NCI-H2227 (cell line): ENCODE measurements around the gene MOV10.
"Not testable (repeated sequence)": the region's sequence is repeated elsewhere in the genome, so short reads cannot be mapped to it uniquely, and the experiment has no call there.

Experiments used
- DNase-seq: peaks from one replicate; lab custom pipeline; 2025; ENCODE audit not compliant: unreplicated experiment; lab: John Stamatoyannopoulos, UW

MOV10 gene

GRCh38 chr1:112712191-112712590 is 37.7 kb downstream of the MOV10 start:
- no peak for DNase-seq

GRCh38 chr1:112712701-112713128 is 38.3 kb downstream of the MOV10 start:
- no peak for DNase-seq

- no peak for DNase-seq
Observed at GRCh38 chr1:112713466-112714312, 39.2 kb downstream of the MOV10 start.

GRCh38 chr1:112714313-112715263 is 40.1 kb downstream of the MOV10 start:
- DNase-seq = no peak

- DNase-seq = peak; percentile 93
Observed at GRCh38 chr1:112715264-112716053, 41.0 kb downstream of the MOV10 start, which contains the start of gene PPM1J. Gene PPM1J, minus strand, starts transcription at chr1:112715332. Its CDS starts 31 bp downstream, at chr1:112715301.

- DNase-seq = peak; percentile 94
Observed at GRCh38 chr1:112716133-112716720, 41.8 kb downstream of the MOV10 start.

GRCh38 chr1:112717263-112717873 is 42.9 kb downstream of the MOV10 start:
- no peak for DNase-seq

- DNase-seq = peak; percentile 89
Observed at GRCh38 chr1:112718691-112719418, 44.4 kb downstream of the MOV10 start.

GRCh38 chr1:112719706-112720105 is 45.2 kb downstream of the MOV10 start:
- no peak for DNase-seq

GRCh38 chr1:112720800-112721199 is 46.3 kb downstream of the MOV10 start:
- DNase-seq = no peak

GRCh38 chr1:112721294-112721693 is 46.8 kb downstream of the MOV10 start:
- not testable (repeated sequence) for DNase-seq

- no peak for DNase-seq
Observed at GRCh38 chr1:112721966-112722524, 47.6 kb downstream of the MOV10 start.

GRCh38 chr1:112722601-112723510 is 48.4 kb downstream of the MOV10 start:
- peak; percentile 57 for DNase-seq

- DNase-seq = no peak
Observed at GRCh38 chr1:112723511-112723839, 49.0 kb downstream of the MOV10 start.

GRCh38 chr1:112724240-112724639 is 49.8 kb downstream of the MOV10 start:
- not testable (repeated sequence) for DNase-seq

GRCh38 chr1:112727716-112728115 is 53.3 kb downstream of the MOV10 start:
- no peak for DNase-seq

- not testable (repeated sequence) for DNase-seq
Observed at GRCh38 chr1:112728306-112728971, 54.0 kb downstream of the MOV10 start.
